NCI-H748 treated with DMSO at 0.1 percent for 48 hours (cell line): Measurements from ENCODE around the gene ZDHHC14.

Experiments
- DNase-seq: peaks from one replicate; lab custom pipeline; 2025; lab: John Stamatoyannopoulos, UW

The ZDHHC14 gene

DNA sequence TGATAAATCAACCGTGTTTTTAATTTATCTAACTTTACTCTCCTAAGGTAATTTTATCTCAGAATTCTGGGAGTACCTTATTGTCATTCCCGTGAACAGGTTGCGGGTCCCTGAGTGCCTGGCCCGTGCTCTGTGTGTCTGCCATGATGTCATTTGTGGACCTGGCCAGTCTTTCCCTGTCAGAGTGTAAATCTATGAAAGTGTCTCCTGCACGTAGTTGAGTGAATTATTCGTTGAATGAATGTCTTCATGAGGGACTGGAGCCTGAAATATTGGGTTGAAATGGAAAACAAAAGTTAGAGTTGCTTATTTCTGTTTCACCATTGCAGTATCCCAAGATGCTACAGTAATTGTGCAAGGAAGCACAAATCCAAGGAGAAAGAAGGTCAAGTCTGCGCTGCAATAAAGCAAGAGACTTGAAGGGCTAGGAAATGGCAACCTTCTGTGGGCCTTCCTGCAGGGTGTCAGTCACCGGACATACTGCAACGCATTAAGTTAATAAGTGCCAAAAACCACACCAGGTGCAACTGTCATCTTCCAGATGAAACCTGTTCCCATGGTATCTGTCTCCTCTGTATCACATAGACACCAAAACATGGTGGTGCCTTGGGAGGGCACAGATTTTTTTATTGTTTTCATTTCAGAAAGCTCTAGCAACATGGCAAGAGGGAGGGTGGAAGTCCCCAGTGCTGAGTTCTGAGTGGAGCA is 135.5 kb downstream of the ZDHHC14 start:
- DNase-seq, result no peak

DNA sequence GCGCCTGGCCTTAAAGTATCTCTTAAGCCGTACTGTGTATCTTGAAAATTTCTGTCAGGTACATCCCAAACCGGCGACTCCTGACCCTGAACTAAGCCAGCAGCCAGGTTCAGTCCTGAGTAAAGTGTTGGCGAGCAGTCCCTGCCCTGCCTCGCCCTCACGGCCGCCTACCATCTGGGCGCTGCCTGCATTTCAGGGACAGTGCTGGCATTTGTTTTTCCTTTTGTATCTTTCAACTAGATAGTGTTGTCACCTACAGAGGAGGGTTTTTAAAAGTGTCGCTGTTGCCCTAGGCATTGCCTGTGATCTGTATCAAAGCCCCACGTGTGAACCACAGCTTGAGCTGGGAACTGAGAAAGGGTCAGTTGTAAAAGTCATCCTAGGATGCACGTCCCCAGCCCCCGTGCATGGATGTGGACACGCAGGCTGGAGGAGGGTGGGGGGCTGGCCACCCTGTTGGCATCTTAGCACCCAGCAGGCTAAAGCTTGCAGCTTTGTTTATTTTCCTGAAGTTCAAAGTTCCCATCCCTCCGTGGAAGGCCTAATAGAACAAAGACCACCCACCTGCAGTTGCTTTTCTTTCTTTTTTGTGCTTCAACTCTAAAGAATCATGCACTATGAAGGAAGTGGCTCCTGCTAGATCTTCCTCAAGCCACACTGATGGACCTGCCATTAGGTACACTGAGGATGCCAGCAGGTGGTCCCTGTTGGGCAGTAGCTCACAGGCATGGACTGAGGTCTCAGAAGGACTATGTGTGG is 136.8 kb downstream of the ZDHHC14 start:
- DNase-seq, result no peak

GRCh38 chr6:157518397-157519250 is 137.6 kb downstream of the ZDHHC14 start:
- DNase-seq, result no peak

DNA sequence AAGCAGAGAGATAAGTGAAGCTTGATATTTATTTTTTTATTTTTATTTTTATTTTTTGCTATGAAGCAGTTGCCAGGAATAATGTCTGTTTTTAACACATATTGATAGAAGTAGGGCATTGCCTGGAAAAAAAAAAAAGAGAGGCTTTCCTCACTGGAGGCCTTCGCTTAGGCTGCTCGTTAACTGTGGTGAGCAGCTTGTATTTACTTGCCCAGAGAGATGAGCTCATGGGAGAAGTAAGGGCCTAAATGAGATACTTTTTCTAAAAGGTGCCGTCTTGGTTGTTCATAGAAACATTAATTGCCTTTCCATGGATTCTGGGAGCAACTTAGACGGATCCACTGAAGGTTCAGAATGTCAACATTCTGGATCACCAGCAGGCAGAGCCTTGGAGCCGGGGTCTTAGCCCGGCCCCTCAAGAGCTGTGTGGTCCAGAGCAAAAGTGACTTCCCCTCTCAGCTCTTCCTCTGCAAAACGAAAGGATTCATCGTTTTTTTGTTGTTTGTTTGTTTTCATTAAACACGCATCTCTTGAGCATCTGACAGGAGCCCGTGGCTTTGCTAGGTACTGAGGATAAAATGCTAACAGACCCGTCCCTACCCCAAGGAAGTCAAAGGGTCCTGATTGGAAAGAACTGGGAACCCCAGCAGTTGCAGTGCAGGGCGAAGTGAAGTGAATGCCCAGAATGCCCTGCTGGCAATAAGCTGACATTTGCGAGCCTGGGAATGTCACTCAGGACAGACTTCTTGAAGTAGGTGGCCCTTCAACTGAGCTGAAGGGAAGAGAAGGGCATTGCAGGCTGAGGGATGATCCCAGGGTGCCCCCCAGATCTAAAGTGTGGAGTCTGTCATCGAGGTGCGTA is 138.5 kb downstream of the ZDHHC14 start:
- DNase-seq, result no peak

DNA sequence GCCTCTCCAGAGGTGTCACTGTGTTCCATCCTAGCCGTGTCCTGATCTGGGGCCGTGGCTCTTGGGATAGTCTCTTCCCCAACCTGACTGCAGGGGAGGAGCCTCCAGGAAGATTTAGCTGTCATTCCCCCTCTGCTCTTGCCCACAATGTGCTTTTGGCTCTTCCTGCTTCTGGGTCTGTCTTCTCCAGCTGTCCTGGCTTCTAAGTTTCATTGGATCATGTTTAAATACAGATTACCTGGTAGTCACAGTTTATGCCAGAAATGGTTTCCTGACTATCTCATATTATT is 139.1 kb downstream of the ZDHHC14 start:
- DNase-seq, result no peak

DNA sequence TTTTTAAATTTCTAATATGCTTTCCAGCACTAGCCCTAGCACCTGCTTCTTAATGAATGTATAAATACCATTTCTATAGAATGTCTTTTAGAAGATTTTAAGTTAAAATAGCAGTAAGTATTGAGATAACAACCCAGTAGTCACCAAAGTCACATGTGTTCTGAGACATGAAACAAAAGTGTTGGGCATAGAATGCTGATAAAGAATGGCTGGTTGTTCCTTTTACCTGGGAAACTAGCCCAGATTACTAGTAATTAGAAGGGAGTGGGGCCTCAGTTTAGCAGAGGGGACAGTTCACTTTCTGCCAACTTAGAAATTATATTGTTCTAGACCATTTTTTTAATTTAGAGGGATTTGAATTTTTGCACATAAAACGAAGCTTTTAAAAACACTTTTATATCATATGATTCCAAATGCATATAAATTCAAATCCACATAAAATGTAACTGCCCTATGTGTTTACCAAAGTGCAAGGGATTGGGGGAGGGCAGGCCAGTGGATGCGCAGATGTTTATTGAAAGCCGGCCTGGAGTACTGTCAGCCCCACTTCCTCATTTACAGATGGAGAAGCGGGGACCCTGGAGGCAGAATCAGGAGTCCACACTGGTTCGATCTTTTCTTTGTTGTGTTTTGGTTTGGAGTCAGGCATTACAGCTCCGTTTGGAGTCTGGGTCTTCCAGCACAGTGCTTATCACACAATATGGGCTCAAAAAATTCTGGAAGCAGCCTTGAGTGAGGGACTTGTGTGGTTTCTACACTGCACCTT is 139.8 kb downstream of the ZDHHC14 start:
- no peak for DNase-seq

DNA sequence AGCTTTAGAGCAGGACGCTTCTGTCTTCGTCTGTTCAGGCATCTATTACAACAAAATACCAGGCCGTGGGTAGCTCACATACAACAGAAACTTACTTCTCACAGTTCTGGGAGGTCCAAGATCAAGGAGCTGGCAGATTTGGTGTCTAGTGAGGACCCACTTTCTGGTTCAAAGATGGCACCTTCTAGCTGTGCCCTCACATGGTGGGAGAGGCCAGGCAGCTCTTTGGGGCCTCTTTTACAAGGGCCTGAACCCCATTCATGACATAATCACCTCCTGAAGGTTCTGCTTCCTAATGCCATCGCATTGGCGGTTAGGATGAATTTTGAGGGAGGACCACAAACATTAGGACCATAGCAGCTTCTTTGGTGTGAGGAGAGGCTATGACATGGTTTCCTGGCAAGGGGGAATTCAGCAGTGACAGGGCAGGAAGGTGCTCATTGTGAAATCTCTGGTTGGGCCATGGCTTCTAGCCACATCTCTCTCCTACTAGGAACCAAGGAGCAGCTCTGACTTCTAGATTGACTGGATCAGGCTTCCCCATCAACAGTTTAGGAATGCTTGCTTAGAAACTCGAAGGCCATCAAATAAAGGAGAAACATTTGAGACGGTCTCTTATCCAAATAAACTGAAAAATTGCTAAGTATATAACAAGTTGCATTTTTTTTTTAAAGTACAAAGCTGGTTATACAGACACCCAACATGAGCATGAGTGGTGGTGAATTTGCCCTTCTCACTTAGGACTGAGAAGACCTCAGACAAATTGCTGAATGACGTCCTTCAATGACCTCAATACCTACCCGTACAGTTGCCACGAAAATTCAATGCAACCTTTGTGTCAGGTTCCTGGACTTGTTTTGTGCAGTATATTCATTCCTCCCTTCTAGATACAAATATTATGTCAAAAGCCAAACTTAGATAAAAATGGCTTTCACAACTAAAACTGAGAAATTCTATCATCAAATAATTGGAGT is 140.7 kb downstream of the ZDHHC14 start:
- DNase-seq, result no peak

- DNase-seq, result no peak
Observed at GRCh38 chr6:157522472-157522871, 141.5 kb downstream of the ZDHHC14 start.

- no peak for DNase-seq
Observed at GRCh38 chr6:157524735-157525134, 143.7 kb downstream of the ZDHHC14 start.

DNA sequence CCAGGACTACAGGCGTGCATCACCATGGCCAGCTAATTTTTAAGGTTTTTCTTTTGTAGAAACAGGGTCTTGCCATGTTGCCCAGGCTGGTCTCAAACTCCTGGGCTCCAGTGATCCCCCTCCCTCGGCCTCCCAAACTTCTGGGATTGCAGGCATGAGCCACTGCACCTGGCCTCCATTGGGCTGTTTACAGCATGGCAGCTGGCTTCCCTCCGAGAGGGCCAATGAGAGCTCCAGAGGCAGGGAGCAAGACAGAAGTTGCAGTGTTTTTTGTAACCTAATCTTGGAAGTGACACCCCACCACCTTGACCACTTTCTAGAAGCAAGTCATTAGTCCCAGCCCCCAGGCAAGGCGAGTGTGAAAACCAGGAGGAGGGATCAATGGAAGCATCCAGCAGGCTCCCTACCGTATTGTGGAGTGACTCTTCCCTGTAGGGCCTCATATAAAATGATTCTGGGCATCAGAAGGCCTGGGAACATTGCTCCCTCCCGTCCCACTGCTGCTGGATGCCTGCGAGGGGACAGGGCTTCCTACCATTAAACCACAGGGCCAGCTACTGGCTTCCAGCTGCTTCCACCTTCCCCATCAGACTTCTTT is 144.4 kb downstream of the ZDHHC14 start:
- no peak for DNase-seq

- DNase-seq, result no peak
Observed at GRCh38 chr6:157525918-157526425, 145.0 kb downstream of the ZDHHC14 start.

GRCh38 chr6:157527471-157527907 is 146.5 kb downstream of the ZDHHC14 start:
- DNase-seq, result no peak

DNA sequence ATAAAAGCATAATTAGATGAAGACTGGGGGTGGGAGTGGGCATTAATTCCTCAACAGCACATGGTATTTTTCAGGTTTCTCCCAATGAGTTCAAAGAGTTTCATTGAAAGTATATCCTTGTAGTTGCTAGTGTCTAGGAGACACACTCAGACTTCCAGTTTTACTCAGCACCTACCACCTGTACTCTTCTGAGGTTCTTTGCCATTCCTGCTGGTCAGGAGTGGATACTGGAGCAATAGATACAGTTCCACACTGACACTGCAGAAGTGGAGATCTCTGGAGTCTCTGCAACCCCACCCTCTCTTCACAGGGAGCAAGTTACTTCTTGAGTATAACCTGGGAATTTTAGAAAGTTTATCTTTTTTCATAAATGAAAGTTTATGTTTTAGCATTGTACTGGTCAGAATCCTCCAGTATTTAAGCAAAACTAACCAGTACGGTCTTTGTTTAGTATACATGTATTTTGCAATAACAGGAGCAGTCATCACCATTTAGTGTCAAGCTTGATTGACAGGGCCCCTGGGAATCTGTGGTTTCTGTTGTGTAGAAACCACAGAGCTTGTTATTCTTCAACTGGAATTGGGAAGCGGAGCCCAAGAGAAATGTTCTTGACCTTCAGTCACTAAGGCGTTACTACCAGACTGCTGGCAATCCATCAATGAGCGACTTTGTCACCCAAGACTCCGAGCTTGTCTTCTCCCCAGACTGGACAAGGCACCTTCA is 148.1 kb downstream of the ZDHHC14 start:
- DNase-seq, result no peak

DNA sequence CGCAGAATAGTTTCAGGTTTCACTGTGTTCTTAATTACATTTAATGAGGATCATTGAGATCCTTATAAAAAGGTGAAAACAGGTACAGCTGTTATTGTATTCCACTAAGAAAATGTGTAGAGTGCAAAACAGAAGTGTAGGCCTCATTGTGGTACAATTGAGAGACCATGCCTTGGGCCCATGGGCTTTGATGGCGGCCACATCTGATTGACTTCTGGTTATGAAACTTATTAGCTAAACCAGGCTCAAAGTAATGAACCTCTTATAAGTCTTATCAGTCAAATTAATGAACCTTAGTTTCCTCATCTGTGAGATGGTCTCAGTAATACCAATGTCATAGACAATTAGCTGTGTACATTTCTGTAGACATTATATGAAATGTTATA is 148.7 kb downstream of the ZDHHC14 start:
- DNase-seq, result no peak

DNA sequence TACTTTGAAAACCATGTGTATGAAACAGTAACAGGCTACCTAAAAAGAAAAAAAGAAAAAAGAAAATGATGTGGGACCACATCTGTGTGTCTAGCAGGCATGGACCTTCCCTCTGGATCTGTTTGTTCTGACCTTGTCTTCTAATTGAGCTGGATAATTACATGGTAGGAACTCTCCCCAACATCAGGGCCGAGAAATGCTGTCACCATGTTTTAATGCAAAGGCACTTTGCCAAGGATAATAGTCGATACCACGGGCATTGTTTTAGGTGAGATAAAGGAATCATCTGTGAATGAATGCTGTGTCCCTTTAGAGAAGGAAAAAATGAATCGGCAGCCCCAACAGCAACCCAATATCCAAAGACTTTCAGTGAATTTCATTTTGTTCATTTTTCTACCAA is 149.1 kb downstream of the ZDHHC14 start:
- DNase-seq, result no peak

GRCh38 chr6:157530724-157531168 is 149.8 kb downstream of the ZDHHC14 start:
- DNase-seq, result no peak

GRCh38 chr6:157531169-157531985 is 150.4 kb downstream of the ZDHHC14 start:
- no peak for DNase-seq

- no peak for DNase-seq
Observed at GRCh38 chr6:157531986-157532365, 151.0 kb downstream of the ZDHHC14 start.
